CD4-positive, alpha-beta T cell treated with Interleukin-4 for 1 hour (primary cell): ENCODE measurements around the gene AGA.

Source experiments
- DNase-seq, 2 donors: peaks; one replicate each; pipeline ENCODE4 v3.0.0-alpha.2; 2020 to 2022

Gene AGA

DNA sequence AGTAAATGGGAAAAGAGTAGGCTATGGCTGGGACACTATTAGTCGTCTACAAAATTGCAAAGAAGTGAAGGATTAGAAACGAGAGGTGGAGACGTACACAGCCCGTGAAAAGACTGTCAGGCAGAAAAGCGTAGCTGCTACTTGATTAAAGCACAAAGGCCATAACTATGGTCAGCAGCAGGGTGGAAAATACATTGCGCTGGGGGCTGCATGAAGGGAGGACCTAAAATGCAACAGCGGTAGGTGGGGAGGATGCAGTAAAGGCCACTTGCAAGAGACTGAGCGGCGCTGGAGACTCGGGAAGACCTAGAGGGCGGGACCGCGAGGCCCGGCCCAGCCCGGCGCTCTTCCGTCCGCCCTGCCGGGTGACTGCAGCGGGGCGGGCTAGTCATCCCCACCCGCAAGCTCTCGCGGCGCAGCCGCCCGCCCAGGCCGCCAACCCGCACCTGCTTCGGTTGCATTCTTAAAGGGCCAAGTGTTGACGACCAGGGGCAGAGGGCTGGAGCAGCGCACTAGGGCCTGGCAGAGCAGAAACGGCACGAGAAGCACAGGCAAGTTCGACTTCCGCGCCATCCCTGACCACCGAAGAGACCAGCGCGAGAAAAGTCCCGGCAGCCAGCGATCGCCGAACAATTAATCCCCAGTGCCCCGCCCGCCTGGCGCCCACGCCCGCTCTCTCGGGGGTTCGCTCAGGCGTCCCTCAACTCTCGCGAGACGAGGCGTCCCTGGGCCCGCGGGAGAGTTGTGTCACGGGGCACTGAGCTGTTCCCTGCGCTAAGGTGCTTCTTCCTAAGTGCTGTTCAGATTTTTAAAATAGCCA is at the start of gene AGA:
Gene AGA, minus strand, starts transcription at position 635 of the 820 bp plus-strand sequence. Its CDS starts 62 bp downstream, at position 573.
- DNase-seq: peak; percentile 94

DNA sequence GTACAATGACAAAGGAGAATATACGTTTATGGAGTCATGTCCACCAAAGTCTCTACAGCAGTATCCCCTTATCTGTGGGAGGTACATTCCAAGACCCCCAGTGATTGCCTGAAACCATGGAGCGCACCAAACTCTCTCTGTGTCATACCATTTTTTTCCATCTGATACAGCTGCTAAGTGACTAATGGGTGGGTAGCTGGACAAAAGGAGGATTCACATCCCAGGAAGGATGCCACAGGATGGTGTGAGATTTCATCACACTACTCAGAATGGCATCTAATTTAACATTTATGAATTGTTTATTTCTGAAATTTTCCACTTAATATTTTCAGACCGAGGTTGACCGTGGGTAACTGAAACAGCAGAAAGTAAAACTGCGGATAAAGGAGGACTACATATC is 49.8 kb upstream of the AGA start:
- DNase-seq: no peak

DNA sequence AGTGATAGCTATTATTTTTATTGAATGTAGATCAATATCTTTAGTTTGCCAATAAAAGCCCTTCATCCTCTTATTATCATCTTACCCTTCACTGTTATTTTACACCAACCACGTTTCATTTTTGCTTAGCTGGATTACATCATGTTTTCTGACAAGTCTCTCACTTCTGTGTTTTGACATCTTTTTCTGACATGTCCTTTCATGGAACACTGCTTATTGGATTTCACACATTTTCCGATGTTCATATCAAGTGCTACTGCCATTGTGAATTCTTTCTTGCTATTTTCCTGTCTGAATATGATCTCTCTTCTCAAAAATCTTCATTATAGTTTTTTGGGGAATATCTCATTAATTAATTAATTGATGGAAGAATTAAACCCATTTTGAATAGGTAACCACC is 48.5 kb upstream of the AGA start:
- no peak for DNase-seq

DNA sequence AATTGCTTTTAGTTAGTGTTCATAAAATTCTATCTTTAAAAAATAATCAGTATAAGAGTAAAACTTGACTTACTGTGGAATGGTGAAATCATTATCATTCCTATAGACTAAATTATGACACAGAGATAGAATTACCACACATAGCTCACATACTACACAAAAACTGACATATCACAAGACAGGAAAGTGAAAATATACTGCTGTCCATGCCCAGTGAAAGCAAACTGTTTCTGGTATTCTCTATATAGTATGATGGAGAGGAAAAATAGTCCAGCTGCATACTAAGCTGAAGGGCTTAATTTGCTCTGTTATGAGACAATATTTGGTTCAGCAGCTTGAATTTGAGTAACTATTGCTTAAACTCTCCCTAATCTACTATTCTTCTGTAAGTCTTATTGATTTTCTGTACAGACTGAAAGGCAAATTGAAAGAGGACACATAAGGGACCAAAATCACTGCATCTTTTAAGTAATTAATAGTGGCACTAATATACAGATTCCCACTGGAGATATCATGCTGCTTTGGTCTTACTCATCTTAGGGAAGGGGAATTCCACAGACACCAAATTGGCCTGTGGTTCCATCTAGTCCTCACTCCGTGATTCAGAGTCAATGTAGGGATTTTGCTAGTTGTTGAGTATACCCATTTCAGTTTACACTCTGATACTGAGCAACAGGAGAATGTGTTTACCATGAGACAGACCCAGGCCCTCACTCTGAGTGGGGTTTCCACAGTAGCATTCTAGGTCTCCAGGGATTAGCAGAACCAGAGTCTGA is 47.4 kb upstream of the AGA start:
- DNase-seq: no peak

DNA sequence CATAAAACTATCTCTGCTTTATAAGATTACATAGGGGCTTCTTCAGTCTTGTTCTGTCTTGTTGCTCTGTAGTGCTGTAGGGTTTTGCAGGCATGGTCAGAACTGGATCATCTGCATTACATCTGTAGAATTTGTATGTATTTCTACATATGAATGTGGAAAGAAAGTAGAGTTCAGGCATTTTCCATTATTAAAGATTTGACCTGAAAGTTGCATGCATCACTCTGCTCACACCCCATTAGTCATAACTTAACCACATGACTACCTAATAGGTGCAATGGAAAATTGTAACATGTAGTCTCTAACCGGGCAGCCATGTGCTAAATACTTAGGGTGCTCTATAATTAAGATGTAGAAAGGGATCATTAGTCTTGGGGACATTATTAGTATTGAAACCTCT is 45.7 kb upstream of the AGA start:
- no peak for DNase-seq

DNA sequence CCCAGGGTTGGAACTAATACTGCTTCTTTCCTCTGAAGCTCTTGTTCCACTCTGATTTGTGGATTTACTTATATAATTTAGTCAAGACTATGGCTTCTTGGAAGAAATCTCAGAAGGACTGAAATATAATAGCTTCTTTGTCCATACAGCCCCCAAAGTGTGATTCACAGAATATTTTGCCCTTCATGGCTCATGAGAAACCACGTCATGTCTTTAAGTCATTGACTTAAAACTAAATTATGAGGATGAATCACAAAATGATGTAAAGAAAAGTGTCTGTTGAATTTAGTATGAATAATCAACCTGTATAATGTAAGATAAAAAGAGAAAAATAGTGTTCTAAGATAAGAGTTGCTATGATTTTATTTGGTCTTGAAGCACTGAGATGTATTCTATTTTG is 43.3 kb upstream of the AGA start:
- DNase-seq: no peak

DNA sequence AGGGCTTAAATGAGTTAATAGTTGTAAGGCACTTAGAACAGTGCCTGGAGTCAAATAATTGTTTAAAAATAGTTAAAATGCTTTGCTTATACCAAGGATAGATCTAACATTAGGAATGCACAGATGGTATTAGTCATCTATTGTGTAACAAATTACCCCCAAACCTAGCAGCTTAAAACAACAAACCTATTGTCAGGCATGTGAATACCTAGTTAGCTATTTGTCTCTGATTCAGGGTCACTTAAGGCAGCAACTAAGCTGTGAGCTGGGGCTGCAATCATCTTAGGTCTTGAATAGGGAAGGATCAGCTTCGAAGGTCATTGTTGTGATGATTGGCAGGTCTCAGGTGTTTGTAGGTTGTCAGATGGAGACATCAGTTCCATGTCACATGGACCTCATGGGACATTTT is 42.4 kb upstream of the AGA start:
- DNase-seq: no peak

DNA sequence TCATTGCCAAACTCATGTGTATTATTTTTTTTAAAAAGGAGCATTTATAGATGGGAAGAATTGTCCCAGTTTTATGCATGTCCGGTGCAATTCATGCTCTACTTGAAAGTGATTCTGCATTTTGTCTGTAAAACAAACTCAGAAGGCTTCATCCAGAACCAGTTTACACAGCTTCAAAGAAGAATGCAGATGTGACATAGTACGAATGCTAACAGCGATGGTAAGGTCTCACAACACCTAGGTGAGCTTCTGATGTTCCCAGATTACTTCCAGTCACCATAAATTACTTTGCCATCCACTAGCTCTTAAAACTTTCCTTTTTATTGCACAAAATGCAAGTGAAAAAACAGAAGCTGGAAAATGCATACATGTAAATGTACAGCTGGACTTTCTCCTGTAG is 41.5 kb upstream of the AGA start:
- DNase-seq: no peak

DNA sequence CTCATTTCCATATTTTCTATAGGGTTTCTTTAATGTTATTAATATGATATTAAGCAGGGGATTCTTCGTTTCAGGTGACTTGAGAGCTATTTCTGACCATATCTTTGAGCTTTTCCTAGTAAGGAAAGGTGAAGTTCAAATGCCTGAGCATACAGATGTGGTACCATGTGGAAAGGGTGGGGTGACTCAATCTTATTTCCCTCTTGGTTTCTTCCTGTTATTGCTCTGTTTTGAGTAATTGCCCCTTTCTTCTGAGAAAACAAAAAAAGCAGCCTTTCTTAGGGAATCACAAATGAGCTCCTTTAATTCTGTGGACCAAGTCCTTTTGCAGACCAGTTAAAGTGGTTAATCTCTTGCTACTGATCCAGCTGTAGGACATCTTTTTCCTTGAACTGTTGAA is 41.0 kb upstream of the AGA start:
- no peak for DNase-seq

DNA sequence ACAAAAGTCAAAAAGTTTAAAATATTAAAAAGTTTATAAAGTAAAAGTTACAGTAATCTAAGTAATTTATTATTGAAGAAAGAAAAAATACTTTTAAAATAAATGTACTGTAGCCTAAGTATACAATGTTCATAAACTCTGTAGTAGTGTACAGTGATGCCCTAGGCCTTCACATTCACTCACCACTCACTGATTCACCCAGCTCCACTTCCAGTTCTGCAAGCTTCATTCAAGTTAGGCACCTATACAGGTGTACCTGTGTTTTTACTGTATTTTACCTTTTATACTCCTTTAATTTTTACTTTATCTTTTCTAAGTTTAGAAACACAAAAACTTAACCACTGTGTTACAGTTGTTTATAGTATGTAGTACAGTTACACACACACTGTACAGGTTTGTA is 40.1 kb upstream of the AGA start:
- DNase-seq: no peak

DNA sequence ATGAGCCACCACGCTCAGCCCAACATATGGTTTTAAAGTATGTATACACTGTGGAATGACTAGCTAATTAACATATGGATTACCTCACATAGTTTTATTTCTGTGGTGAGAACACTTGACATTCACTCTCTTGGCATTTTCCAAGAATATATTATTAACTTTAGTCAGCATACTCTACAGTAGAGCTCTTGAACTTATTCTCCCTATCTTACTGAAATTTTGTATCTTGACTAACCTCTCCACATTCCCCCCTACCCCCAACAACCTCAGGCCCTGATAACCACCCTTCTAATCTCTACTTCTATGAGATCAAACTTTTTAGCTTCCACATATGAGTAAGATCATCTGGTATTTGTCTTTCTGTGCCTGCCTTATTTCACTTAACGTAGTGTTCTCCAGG is 38.6 kb upstream of the AGA start:
- no peak for DNase-seq

DNA sequence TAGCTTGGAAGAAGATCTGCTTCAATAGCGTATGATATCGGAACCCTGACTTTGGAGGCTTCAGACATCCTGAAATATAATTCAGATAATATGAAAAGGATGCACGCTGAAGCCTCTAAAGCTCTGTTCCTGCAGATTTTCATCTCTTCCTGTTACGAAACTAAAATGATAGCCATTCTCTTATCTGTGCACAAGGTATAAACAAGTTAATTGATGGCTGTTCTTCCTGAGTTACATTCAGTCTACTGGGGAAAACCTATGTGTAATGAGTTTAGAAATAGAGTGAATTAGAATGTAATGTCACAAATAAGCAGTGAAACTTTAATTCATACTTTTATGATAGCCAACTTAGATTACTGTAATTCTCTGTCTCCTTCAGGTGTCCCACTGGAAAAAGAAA is 36.8 kb upstream of the AGA start:
- DNase-seq: no peak

DNA sequence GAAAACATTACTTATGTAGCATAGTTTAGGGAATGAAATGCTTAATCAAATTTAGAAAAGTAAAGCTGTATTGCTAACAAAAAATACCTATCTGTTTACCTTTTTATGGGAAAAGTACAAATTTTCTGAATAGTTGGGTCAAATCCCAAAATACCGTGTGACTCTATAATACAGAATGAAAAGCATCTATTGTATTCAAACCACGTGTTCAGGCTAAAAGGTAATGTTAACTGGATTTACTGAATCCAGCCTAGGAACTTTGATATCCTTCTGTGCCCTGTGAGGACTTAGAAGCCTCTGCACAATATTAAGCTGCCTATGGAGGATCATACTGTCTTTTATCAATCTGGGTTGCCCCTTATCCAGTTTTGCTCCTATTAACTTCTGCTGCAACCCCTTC is 36.3 kb upstream of the AGA start:
- DNase-seq: no peak

DNA sequence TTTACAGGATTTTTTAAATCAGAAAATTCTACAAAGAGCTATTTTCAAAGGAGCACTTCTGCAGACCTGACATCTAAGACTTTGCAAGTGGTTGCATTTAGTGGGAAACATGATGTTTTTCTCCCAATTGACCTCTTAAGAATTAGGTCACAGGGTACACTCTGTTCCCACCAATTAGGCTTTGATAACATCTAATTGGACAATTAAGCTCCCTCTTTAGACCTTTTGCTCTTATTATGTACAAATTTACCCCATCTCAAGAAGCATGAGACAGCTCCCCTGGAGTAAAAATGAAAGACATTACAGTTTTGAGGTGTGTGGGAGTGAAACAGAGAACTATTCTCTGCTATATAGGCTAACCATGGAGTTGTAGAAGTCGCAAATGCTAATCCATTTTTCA is 31.8 kb upstream of the AGA start:
- DNase-seq: no peak

DNA sequence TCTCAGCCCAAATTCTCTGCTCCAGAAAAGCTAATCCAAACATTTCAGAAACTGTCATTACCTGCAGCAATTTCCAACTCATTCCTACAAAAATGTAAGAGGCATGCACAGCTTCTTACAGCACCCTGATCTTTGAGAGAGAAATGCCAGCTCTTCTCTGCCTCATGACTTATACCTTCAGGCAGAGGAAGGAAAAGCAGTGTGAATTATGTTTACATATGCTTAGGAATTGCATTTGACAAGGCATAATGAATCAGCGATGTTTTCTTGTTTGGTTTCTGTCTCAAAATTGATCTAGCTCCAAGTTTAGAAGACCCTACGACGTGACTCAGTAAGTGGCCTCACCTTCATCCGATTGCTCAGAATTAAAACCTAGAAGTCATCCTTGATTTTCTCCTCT is 21.8 kb upstream of the AGA start:
- no peak for DNase-seq

DNA sequence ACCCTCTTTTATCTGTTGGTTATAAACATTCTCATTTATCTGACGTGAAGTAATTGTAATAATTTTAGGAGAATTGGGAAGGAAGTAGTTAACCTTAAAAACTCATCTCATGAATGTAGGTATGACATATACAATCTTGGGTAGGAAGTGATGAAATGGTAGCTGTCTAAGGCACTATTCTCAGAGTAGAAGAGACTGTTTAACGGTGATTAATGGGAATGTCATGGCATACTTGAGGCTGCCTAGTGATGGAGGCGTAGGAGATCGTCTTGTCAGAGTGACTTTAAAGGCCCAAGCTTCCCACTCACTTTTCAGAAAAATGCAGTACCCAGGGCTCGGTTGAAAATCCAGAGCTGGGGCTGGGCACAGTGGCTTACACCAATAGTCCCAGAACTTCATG is 19.4 kb upstream of the AGA start:
- no peak for DNase-seq

DNA sequence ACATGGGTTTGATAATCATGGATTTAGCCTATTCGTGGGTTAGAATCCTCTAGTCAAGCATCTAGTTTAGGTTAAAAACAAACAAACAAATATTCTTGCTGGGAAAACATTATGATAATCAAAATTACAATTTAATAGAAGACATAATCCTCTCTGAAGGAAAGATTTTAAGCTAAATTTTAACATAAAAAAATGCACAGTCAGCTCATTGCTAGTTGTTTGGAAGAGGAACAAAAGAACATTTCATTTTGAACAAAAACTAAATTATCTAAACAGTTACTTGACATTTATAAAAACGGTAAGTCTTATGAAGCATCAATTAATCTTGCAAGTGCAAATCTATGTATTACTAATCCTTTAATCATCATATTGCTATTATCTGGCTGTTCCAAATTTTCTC is 18.2 kb upstream of the AGA start:
- DNase-seq: no peak

DNA sequence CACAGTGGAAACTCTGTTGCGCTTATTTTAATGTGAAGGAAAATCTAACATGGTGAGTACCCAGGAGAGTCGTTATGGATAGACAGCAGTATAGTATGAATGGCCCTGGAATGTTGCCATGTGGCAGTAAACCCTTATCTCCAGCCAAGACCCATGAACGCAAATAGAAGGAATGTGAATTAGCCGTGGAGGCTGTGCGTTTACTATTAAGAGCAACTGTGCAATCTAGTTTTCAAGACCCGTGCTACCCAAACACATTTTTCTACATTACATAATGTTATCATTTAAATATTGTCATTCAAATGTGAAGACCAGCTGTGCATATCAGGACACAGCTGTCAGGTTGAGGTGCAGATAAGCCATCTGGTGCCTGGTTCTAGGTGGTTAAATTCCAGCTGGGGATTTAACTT is 13.3 kb upstream of the AGA start:
- DNase-seq: no peak

DNA sequence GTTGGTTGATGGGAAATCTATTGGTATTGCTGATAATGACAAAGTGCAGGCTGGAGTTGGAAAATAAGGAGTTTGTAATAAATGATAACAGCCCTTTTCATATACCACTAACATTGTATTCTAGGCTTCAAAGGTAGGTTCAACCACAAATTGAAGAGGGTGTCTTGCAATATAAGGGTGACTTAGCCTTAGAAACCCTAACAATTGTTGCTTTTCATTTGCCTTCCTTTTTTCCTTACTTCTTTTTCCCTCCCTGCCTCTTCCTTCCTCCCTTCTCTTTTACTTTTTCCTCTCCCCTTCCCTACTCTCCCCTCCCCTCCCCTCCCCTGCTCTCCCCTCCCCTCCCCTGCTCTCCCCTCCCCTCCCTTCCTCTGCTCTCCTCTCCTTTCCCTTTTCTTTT is 10.9 kb upstream of the AGA start:
- no peak for DNase-seq

DNA sequence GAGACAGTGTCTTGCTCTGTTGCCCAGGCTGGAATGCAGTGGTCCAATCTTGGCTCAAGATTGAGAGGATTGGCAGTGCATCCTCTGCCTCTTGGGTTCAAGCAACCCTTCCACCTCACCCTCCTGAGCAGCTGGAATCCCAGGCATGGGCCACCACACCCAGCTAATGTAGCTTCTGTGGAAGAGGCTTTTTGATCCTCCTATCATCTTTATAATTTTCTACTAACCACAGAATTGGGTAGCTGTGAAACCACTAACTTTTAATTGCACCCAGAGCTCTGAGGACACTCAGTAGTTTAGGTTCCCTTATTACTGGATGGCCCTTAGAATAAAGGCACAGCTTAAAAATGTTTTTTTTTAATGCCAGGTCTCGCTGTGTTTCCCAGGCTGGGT is 8.9 kb upstream of the AGA start:
- DNase-seq: no peak

DNA sequence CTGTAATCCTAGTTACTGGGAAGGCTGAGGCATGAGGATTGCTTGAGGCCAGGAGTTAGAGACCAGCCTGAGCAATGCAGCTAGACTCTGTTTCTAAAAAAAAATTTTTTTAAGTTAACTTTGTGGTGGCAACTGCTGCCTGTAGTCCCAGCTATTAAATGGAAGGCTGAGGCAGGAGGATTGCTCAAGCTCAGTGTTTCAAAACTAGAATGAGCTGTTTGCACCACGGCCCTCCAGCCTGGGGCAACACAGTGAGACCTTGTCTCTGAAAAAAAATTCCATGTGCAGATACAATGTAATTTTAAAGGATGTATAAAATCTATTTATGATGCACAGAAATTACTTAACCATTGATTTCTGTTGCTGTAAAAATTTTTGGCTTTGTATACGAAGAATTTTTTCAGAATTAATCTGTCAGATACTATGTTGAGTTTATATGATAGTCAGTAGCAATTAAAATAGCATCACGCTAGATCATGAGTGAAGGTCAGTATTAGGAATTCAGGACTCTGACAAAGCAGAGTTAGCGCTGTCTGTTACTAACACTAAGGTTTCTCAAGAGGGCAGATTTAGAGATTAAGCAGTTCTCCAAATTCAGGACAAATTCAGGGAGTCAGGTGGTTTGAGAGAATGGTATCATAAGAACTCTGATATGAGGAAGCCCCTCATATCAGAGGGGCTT is 8.3 kb upstream of the AGA start:
- no peak for DNase-seq

DNA sequence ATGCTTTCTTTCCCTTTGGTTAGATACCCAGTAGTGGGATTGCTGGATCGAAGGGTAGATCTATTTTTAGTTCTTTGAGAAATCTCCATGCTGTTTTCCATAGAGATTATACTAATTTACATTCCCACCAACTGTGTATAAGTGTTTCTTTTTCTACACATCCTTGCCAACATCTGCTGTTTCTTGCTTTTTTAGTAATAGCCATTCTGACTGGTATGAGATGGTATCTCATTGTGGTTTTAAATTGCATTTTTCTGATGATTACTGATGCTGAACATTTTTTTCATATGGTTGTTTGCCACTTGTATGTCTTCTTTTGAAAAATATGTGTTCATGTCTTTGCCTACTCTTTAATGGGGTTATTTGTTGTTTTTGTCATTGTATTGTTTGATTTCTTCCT is 6.6 kb upstream of the AGA start:
- DNase-seq: no peak

DNA sequence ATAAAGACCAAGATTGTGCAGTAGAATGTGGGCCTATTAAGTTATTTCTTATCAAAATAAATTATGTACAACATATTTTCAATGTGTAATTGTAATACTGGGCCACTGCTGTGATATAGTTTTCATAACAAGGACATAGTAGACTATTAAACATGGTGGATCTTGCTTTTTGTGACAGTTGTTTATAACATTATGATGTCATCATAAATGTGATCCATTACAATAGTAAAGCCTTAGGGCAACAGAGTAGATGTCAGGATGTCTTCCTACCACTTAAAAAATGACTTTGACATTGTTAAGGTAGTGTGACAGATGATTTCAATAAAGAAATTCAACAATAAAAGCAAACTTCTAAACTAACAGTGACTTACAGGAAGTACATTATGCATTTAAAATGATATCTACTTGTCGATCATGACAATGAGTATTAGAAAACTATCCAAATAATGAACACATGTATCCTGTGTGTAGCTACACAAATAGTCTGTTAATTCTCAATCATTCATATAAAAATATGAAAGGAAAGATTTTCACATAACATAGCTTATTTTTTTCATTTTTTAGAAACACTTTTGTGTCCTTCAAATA is 5.3 kb upstream of the AGA start:
- DNase-seq: no peak

DNA sequence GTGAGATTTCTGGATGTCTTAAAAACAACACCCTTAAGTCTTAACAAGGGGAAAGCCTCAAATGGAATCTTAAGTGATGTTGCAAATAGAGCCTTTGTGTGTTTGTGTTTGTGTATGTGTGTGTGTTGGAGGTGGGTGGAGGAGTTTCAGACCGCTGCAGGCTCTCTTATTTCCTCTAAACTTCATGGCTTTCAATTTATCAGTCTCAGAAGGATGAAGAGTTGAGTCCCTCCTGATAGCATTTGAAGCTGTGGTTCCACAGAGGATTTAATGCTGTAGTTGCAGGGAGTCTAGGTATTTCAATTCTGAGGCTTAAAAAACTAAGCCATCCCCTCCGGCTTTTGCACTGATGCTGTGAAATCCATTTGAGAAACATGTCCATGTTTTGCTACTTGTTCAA is 4.3 kb upstream of the AGA start:
- DNase-seq: no peak
